HEK293 (cell line): ENCODE data around the gene CNOT2.

Experiments used
- CTCF ChIA-PET: fragments of 350-600 bp; formaldehyde crosslinking; extraction: SDS; loops from one replicate; lab custom pipeline; 2021; ENCODE audit warnings: antibody characterized with exemption; lab: Yijun Ruan, JAX
- POLR2A ChIA-PET: fragments of 300-600 bp; formaldehyde crosslinking; extraction: SDS; loops from one replicate; lab custom pipeline; 2020; ENCODE audit warnings: antibody characterized with exemption, inconsistent platforms; lab: Yijun Ruan, JAX
- H3K27ac ChIP-seq: fragments of 200-500 bp; sonication (Bioruptor generic); 2 replicates; pipeline ENCODE4 v1.5.1; 2014; ENCODE audit warnings: low read depth, low read length, control low read depth, inconsistent platforms; ENCODE audit errors: extremely low read depth
- H3K36me3 ChIP-seq, 2 experiments: fragments of 200-500 bp in 1 of 2; sonication (Bioruptor generic) in 1 of 2; 1 replicate in 1 of 2; 2 replicates in 1 of 2; pipeline ENCODE4 v1.5.1; 2014 to 2017; ENCODE audit warnings: inconsistent platforms in 2 of 2, low read length in 2 of 2; ENCODE audit not compliant: control insufficient read depth in 2 of 2, insufficient read depth in 1 of 2
- H3K4me1 ChIP-seq: fragments of 200-500 bp; sonication (Bioruptor generic); 2 replicates; pipeline ENCODE4 v1.5.1; 2014; ENCODE audit warnings: mild to moderate bottlenecking, low read length, inconsistent platforms; ENCODE audit not compliant: control insufficient read depth, insufficient read depth
- H3K4me3 ChIP-seq: 2 replicates; pipeline ENCODE4 v1.5.1; 2011; ENCODE audit warnings: low read depth, mild to moderate bottlenecking, control low read depth, low read length, moderate library complexity
- H3K9me3 ChIP-seq: fragments of 200-500 bp; sonication (Bioruptor generic); 2 replicates; pipeline ENCODE4 v1.5.1; 2014; ENCODE audit warnings: low read depth, low read length, inconsistent platforms; ENCODE audit not compliant: control insufficient read depth, insufficient read depth
- FEZF1 ChIP-seq: fragments of 450-650 bp; formaldehyde crosslinking; IDR thresholded peaks from 2 replicates; pipeline ENCODE4 v1.5.1; 2016; ENCODE audit warnings: missing biosample characterization, missing genetic modification characterization
- IKZF3 ChIP-seq: fragments of 450-650 bp; IDR thresholded peaks from 2 replicates; pipeline ENCODE4 v1.5.0; 2018; ENCODE audit warnings: missing biosample characterization, mild to moderate bottlenecking, missing genetic modification characterization, moderate library complexity
- MZF1 ChIP-seq: fragments of 450-650 bp; formaldehyde crosslinking; IDR thresholded peaks from 2 replicates; pipeline ENCODE4 v1.5.1; 2017; ENCODE audit warnings: missing biosample characterization, missing genetic modification characterization, borderline replicate concordance
- SCRT2 ChIP-seq: fragments of 450-650 bp; formaldehyde crosslinking; IDR thresholded peaks from 2 replicates; pipeline ENCODE4 v1.5.1; 2016; ENCODE audit warnings: missing biosample characterization, missing genetic modification characterization
- WT1 ChIP-seq: fragments of 450-650 bp; formaldehyde crosslinking; IDR thresholded peaks from 2 replicates; pipeline ENCODE4 v1.5.1; 2016; ENCODE audit warnings: missing biosample characterization, missing genetic modification characterization
- ZEB2 ChIP-seq: fragments of 450-650 bp; formaldehyde crosslinking; IDR thresholded peaks from 2 replicates; pipeline ENCODE4 v1.5.1; 2016; ENCODE audit warnings: missing biosample characterization, missing genetic modification characterization
- ZNF10 ChIP-seq: fragments of 450-650 bp; formaldehyde crosslinking; IDR thresholded peaks from 2 replicates; pipeline ENCODE4 v1.5.1; 2017; ENCODE audit warnings: missing biosample characterization, missing genetic modification characterization
- ZNF146 ChIP-seq: fragments of 450-650 bp; formaldehyde crosslinking; IDR thresholded peaks from 2 replicates; pipeline ENCODE4 v1.5.1; 2016; ENCODE audit warnings: missing biosample characterization, missing genetic modification characterization
- ZNF202 ChIP-seq: fragments of 450-650 bp; formaldehyde crosslinking; IDR thresholded peaks from 2 replicates; pipeline ENCODE4 v1.5.1; 2016; ENCODE audit warnings: missing biosample characterization, missing genetic modification characterization, borderline replicate concordance
- ZNF24 ChIP-seq: fragments of 450-650 bp; formaldehyde crosslinking; IDR thresholded peaks from 2 replicates; pipeline ENCODE4 v1.5.1; 2016; ENCODE audit warnings: missing biosample characterization, missing genetic modification characterization
- ZNF311 ChIP-seq: fragments of 450-650 bp; formaldehyde crosslinking; IDR thresholded peaks from 2 replicates; pipeline ENCODE4 v1.5.1; 2017; ENCODE audit warnings: missing biosample characterization, missing genetic modification characterization, borderline replicate concordance
- ZNF394 ChIP-seq: fragments of 450-650 bp; formaldehyde crosslinking; IDR thresholded peaks from 2 replicates; pipeline ENCODE4 v1.5.1; 2016; ENCODE audit warnings: missing biosample characterization, missing genetic modification characterization, mild to moderate bottlenecking, moderate library complexity, borderline replicate concordance
- ZNF560 ChIP-seq: fragments of 450-650 bp; formaldehyde crosslinking; IDR thresholded peaks from 2 replicates; pipeline ENCODE4 v1.5.1; 2017; ENCODE audit warnings: missing biosample characterization, missing genetic modification characterization, borderline replicate concordance
- ZNF596 ChIP-seq: fragments of 450-650 bp; IDR thresholded peaks from 2 replicates; pipeline ENCODE4 v1.5.0; 2018; ENCODE audit warnings: missing biosample characterization, mild to moderate bottlenecking, missing genetic modification characterization, moderate library complexity
- ZNF623 ChIP-seq: fragments of 450-650 bp; formaldehyde crosslinking; IDR thresholded peaks from 2 replicates; pipeline ENCODE4 v1.5.1; 2016; ENCODE audit warnings: missing biosample characterization, missing genetic modification characterization
- ZNF629 ChIP-seq: fragments of 450-650 bp; formaldehyde crosslinking; IDR thresholded peaks from 2 replicates; pipeline ENCODE4 v1.5.1; 2017; ENCODE audit warnings: missing biosample characterization, missing genetic modification characterization
- ZSCAN30 ChIP-seq: fragments of 450-650 bp; IDR thresholded peaks from 2 replicates; pipeline ENCODE4 v1.5.1; 2018; ENCODE audit warnings: missing biosample characterization, mild to moderate bottlenecking, missing genetic modification characterization, moderate library complexity
- TF ChIP-seq, protein P1 (sequence below): fragments of 450-650 bp; formaldehyde crosslinking; IDR thresholded peaks from 2 replicates; pipeline ENCODE4 v1.5.1; 2017; ENCODE audit warnings: missing biosample characterization, missing genetic modification characterization
- TF ChIP-seq, protein P2 (sequence below): fragments of 450-650 bp; formaldehyde crosslinking; IDR thresholded peaks from 2 replicates; pipeline ENCODE4 v1.5.1; 2016; ENCODE audit warnings: missing biosample characterization, missing genetic modification characterization
- TF ChIP-seq, protein P3 (sequence below): fragments of 450-650 bp; formaldehyde crosslinking; IDR thresholded peaks from 2 replicates; pipeline ENCODE4 v1.5.1; 2016; ENCODE audit warnings: missing biosample characterization, missing genetic modification characterization
- TF ChIP-seq, protein P4 (sequence below): fragments of 450-650 bp; formaldehyde crosslinking; IDR thresholded peaks from 2 replicates; pipeline ENCODE4 v1.5.1; 2016; ENCODE audit warnings: missing biosample characterization, missing genetic modification characterization
- TF ChIP-seq, protein P5 (sequence below): fragments of 450-650 bp; formaldehyde crosslinking; IDR thresholded peaks from 2 replicates; pipeline ENCODE4 v1.5.1; 2016; ENCODE audit warnings: missing biosample characterization, missing genetic modification characterization
- TF ChIP-seq, protein P6 (sequence below): fragments of 450-650 bp; formaldehyde crosslinking; IDR thresholded peaks from 2 replicates; pipeline ENCODE4 v1.5.1; 2016; ENCODE audit warnings: missing biosample characterization, missing genetic modification characterization

CNOT2 gene

DNA sequence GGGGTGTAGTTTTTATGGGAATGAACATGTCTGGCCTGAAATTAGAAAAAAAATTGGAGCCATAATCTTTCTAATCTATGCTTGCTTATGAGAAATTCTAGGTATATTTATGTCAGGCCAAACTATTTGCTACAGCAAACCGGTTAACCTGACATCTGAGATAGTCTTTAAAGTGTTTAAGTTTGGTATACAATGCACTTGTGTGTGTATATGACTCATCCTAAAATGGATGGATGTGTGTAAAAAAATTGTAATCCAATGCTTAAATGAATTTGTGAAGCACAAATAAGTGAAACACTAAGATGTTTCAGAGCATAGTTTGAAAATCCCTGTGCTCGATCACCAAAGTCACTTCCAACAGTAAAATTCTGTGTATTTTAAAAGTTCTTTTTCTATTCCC is 6.7 kb downstream of the CNOT2 start:
- Histone ChIP-seq H3K4me1 (peaks cover 36% of the 10 kb centered on the region), H3K4me3 (no peak overlapping the region), H3K36me3 (peaks cover 0 to 4% of the 10 kb centered on the region in 2 experiments; a peak in 1 of 3 replicates), H3K27ac (no peak overlapping the region), H3K9me3 (no peaks in the 10 kb centered on the region)
- TF ChIP-seq, protein P1, sequence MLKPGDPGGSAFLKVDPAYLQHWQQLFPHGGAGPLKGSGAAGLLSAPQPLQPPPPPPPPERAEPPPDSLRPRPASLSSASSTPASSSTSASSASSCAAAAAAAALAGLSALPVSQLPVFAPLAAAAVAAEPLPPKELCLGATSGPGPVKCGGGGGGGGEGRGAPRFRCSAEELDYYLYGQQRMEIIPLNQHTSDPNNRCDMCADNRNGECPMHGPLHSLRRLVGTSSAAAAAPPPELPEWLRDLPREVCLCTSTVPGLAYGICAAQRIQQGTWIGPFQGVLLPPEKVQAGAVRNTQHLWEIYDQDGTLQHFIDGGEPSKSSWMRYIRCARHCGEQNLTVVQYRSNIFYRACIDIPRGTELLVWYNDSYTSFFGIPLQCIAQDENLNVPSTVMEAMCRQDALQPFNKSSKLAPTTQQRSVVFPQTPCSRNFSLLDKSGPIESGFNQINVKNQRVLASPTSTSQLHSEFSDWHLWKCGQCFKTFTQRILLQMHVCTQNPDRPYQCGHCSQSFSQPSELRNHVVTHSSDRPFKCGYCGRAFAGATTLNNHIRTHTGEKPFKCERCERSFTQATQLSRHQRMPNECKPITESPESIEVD (tag by site-specific recombination): peak; percentile 81
- TF ChIP-seq IKZF3 (tag by site-specific recombination) (no peak), ZEB2 (tag by site-specific recombination) (peak; percentile 40; the same call in 1 of the 2 replicates), ZNF202 (tag by site-specific recombination) (no peak)
- TF ChIP-seq, protein P2, sequence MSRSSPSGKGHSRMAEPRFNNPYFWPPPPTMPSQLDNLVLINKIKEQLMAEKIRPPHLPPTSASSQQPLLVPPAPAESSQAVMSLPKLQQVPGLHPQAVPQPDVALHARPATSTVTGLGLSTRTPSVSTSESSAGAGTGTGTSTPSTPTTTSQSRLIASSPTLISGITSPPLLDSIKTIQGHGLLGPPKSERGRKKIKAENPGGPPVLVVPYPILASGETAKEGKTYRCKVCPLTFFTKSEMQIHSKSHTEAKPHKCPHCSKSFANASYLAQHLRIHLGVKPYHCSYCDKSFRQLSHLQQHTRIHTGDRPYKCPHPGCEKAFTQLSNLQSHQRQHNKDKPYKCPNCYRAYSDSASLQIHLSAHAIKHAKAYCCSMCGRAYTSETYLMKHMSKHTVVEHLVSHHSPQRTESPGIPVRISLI (tag by site-specific recombination): 0 out of 2 replicates have a peak, but pooled peaks have one; percentile 27
- ChIA-PET POLR2A (no interaction called here), CTCF (interaction anchor here (0.5 kb wide), 1 partner anchor 476 kb away, joined by 3 read pairs; no protein-coding TSS in a partner anchor)

DNA sequence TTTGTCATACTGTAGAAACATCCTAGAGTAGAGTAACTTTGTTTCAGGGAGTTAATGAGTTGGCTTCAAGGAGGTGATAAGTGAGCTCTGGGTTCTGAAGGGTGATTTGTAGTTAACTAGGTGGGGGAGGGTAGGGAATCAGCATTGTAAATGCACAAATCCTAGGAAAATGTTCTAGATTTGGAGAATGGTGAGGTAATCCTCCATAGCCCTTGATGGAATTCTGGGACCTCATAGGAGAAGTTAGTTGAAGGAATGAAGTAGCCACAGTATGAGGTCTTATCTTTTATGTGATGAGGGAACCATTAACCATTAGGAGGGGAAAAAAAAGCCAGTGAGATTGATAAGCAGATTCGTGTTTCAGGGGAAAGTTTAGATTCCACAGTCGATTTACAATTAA is 8.0 kb downstream of the CNOT2 start:
- peaks cover 0 to 4% of the 10 kb centered on the region in 2 experiments; a peak in 1 of 3 replicates for H3K36me3 ChIP-seq
- no peak overlapping the region for H3K27ac ChIP-seq
- no peak overlapping the region for H3K4me3 ChIP-seq
- ChIA-PET POLR2A (no interaction called here), CTCF (no interaction called here)
- no peaks in the 10 kb centered on the region for H3K9me3 ChIP-seq
- peaks cover 23% of the 10 kb centered on the region for H3K4me1 ChIP-seq
- TF ChIP-seq, protein P3, sequence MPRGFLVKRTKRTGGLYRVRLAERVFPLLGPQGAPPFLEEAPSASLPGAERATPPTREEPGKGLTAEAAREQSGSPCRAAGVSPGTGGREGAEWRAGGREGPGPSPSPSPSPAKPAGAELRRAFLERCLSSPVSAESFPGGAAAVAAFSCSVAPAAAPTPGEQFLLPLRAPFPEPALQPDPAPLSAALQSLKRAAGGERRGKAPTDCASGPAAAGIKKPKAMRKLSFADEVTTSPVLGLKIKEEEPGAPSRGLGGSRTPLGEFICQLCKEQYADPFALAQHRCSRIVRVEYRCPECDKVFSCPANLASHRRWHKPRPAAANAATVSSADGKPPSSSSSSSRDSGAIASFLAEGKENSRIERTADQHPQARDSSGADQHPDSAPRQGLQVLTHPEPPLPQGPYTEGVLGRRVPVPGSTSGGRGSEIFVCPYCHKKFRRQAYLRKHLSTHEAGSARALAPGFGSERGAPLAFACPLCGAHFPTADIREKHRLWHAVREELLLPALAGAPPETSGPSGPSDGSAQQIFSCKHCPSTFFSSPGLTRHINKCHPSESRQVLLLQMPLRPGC (tag by site-specific recombination): no peak
- TF ChIP-seq WT1 (tag by site-specific recombination) (no peak), ZNF596 (tag by site-specific recombination) (no peak), ZNF560 (no peak), SCRT2 (tag by site-specific recombination) (no peak), ZNF311 (tag by site-specific recombination) (no peak), ZSCAN30 (tag by site-specific recombination) (peak; percentile 38; the same call in 1 of the 2 replicates), ZNF623 (tag by site-specific recombination) (no peak), ZNF10 (tag by site-specific recombination) (0 out of 2 replicates have a peak, but pooled peaks have one; percentile 52), MZF1 (tag by site-specific recombination) (0 out of 2 replicates have a peak, but pooled peaks have one; percentile 15), ZNF629 (tag by site-specific recombination) (peak; percentile 56), FEZF1 (tag by site-specific recombination) (0 out of 2 replicates have a peak, but pooled peaks have one; percentile 42), ZNF24 (tag by site-specific recombination) (peak; percentile 80), ZNF146 (no peak), IKZF3 (tag by site-specific recombination) (peak; percentile 86), ZNF394 (tag by site-specific recombination) (0 out of 2 replicates have a peak, but pooled peaks have one; percentile 18)
- TF ChIP-seq, protein P4, sequence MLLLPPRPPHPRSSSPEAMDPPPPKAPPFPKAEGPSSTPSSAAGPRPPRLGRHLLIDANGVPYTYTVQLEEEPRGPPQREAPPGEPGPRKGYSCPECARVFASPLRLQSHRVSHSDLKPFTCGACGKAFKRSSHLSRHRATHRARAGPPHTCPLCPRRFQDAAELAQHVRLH (tag by site-specific recombination): 0 out of 2 replicates have a peak, but pooled peaks have one; percentile 40
- TF ChIP-seq, protein P5, sequence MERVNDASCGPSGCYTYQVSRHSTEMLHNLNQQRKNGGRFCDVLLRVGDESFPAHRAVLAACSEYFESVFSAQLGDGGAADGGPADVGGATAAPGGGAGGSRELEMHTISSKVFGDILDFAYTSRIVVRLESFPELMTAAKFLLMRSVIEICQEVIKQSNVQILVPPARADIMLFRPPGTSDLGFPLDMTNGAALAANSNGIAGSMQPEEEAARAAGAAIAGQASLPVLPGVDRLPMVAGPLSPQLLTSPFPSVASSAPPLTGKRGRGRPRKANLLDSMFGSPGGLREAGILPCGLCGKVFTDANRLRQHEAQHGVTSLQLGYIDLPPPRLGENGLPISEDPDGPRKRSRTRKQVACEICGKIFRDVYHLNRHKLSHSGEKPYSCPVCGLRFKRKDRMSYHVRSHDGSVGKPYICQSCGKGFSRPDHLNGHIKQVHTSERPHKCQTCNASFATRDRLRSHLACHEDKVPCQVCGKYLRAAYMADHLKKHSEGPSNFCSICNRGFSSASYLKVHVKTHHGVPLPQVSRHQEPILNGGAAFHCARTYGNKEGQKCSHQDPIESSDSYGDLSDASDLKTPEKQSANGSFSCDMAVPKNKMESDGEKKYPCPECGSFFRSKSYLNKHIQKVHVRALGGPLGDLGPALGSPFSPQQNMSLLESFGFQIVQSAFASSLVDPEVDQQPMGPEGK (tag by site-specific recombination): no peak
- TF ChIP-seq, protein P6, sequence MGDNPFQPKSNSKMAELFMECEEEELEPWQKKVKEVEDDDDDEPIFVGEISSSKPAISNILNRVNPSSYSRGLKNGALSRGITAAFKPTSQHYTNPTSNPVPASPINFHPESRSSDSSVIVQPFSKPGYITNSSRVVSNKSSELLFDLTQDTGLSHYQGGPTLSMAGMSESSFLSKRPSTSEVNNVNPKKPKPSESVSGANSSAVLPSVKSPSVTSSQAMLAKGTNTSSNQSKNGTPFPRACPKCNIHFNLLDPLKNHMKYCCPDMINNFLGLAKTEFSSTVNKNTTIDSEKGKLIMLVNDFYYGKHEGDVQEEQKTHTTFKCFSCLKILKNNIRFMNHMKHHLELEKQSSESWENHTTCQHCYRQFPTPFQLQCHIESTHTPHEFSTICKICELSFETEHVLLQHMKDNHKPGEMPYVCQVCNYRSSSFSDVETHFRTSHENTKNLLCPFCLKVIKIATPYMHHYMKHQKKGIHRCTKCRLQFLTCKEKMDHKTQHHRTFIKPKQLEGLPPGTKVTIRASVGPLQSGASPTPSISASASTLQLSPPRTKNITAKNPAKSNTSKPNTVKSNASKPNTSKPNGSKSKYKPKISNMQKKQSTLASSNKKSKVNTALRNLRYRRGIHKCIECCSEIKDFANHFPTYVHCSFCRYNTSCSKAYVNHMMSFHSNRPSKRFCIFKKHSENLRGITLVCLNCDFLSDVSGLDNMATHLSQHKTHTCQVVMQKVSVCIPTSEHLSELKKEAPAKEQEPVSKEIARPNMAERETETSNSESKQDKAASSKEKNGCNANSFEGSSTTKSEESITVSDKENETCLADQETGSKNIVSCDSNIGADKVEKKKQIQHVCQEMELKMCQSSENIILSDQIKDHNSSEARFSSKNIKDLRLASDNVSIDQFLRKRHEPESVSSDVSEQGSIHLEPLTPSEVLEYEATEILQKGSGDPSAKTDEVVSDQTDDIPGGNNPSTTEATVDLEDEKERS (tag by site-specific recombination): no peak
